ENCODE measurements around the gene CXCR5. TPM values are rescaled to one million over a fixed set of nuclear protein-coding genes. Genes with fewer than 3 reads are reported as not detected.
A peak's percentile ranks its signal among the peaks of the same experiment; 100 is the strongest.

Gene CXCR5
- total and polyA plus RNA-seq, 10 of the 15 experiments (the other 5 are each of a cell fraction or from before 2014, with no cell fraction given): 0.03 to 0.63 (median 0.25) TPM

DNA sequence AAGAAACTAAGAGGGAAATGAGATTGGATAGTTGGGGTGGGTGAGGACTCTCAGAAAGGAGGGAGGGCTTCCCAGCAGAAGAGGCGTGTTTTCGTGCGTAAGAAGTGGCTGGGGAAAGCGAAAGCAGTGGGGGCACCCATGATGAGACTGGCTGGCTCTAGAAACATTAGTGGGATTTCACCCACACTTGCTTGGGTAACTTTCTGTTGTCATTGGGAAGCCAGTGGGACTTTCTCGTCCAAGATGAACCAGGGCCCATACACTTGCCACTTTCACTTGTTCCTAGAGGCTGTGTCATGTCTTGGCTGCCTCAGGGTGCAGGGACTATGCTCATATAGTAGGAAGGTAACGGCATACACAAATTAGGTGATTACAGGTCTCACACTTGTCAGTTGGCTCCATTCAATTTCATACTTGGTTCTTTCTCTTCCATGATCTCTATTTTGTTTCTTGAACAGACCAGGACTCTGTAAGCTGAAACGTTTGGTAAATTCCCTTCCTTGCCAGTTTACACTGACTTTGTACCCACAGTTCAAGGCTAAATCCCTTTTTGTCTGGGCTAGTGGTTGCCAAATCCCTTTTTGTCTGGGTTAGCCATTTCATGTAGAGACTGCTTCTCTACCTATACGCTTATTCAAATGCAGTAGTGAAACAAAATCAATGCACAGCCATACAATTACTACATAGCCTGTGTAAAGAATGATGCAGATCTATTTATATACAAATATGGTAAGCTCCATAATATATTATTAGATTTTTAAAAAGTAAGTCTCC, 42.0 kb upstream of the CXCR5 start (continued):
- TF ChIP-seq NFXL1 (IDR thresholded peaks at IDR 0.05; ENCODE audit: borderline replicate concordance) (no peak), EED (IDR thresholded peaks at IDR 0.05; ENCODE audit: low read depth) (no peak; the same call in none of the 2 replicates), ZBED1 (IDR thresholded peaks at IDR 0.05; ENCODE audit: borderline replicate concordance) (no peak), IKZF1 (conservative IDR thresholded peaks at IDR 0.05) (peak; percentile 81), RELA (IDR thresholded peaks at IDR 0.05; ENCODE audit: borderline replicate concordance, partially characterized antibody) (peak; percentile 70), SIX5 (IDR thresholded peaks at IDR 0.05; ENCODE audit: low read depth, low read length, severe bottlenecking) (no peak), ASH2L (IDR thresholded peaks at IDR 0.05; ENCODE audit: borderline replicate concordance, low read depth) (no peak), NFIC (IDR thresholded peaks at IDR 0.05; ENCODE audit: low read depth, low read length) (peak; percentile 25; the same call in 1 of the 2 replicates), ZNF384 (IDR thresholded peaks at IDR 0.05; ENCODE audit: borderline replicate concordance, low read depth, low read length) (no peak), EP300 (IDR thresholded peaks at IDR 0.05; ENCODE audit: borderline replicate concordance in 1 of 2, control insufficient read depth in 1 of 2, low read depth in 2 of 2, low read length in 2 of 2) (no peak), POLR2AphosphoS2 (IDR thresholded peaks at IDR 0.05; ENCODE audit: low read depth, low read length) (no peak), SREBF2 (IDR thresholded peaks at IDR 0.05; ENCODE audit: low read length) (no peak), SMAD1 (IDR thresholded peaks at IDR 0.05; ENCODE audit: low read depth, partially characterized antibody) (no peak), ZNF207 (IDR thresholded peaks at IDR 0.05; ENCODE audit: borderline replicate concordance) (no peak), TCF7 (IDR thresholded peaks at IDR 0.05; ENCODE audit: borderline replicate concordance) (no peak)
- TF ChIP-seq, protein P1, sequence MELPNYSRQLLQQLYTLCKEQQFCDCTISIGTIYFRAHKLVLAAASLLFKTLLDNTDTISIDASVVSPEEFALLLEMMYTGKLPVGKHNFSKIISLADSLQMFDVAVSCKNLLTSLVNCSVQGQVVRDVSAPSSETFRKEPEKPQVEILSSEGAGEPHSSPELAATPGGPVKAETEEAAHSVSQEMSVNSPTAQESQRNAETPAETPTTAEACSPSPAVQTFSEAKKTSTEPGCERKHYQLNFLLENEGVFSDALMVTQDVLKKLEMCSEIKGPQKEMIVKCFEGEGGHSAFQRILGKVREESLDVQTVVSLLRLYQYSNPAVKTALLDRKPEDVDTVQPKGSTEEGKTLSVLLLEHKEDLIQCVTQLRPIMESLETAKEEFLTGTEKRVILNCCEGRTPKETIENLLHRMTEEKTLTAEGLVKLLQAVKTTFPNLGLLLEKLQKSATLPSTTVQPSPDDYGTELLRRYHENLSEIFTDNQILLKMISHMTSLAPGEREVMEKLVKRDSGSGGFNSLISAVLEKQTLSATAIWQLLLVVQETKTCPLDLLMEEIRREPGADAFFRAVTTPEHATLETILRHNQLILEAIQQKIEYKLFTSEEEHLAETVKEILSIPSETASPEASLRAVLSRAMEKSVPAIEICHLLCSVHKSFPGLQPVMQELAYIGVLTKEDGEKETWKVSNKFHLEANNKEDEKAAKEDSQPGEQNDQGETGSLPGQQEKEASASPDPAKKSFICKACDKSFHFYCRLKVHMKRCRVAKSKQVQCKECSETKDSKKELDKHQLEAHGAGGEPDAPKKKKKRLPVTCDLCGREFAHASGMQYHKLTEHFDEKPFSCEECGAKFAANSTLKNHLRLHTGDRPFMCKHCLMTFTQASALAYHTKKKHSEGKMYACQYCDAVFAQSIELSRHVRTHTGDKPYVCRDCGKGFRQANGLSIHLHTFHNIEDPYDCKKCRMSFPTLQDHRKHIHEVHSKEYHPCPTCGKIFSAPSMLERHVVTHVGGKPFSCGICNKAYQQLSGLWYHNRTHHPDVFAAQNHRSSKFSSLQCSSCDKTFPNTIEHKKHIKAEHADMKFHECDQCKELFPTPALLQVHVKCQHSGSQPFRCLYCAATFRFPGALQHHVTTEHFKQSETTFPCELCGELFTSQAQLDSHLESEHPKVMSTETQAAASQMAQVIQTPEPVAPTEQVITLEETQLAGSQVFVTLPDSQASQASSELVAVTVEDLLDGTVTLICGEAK (IDR thresholded peaks at IDR 0.05; ENCODE audit: borderline replicate concordance): no peak
- TF ChIP-seq, protein P2, sequence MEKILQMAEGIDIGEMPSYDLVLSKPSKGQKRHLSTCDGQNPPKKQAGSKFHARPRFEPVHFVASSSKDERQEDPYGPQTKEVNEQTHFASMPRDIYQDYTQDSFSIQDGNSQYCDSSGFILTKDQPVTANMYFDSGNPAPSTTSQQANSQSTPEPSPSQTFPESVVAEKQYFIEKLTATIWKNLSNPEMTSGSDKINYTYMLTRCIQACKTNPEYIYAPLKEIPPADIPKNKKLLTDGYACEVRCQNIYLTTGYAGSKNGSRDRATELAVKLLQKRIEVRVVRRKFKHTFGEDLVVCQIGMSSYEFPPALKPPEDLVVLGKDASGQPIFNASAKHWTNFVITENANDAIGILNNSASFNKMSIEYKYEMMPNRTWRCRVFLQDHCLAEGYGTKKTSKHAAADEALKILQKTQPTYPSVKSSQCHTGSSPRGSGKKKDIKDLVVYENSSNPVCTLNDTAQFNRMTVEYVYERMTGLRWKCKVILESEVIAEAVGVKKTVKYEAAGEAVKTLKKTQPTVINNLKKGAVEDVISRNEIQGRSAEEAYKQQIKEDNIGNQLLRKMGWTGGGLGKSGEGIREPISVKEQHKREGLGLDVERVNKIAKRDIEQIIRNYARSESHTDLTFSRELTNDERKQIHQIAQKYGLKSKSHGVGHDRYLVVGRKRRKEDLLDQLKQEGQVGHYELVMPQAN (conservative IDR thresholded peaks at IDR 0.05): no peak
- TF ChIP-seq, protein P3, sequence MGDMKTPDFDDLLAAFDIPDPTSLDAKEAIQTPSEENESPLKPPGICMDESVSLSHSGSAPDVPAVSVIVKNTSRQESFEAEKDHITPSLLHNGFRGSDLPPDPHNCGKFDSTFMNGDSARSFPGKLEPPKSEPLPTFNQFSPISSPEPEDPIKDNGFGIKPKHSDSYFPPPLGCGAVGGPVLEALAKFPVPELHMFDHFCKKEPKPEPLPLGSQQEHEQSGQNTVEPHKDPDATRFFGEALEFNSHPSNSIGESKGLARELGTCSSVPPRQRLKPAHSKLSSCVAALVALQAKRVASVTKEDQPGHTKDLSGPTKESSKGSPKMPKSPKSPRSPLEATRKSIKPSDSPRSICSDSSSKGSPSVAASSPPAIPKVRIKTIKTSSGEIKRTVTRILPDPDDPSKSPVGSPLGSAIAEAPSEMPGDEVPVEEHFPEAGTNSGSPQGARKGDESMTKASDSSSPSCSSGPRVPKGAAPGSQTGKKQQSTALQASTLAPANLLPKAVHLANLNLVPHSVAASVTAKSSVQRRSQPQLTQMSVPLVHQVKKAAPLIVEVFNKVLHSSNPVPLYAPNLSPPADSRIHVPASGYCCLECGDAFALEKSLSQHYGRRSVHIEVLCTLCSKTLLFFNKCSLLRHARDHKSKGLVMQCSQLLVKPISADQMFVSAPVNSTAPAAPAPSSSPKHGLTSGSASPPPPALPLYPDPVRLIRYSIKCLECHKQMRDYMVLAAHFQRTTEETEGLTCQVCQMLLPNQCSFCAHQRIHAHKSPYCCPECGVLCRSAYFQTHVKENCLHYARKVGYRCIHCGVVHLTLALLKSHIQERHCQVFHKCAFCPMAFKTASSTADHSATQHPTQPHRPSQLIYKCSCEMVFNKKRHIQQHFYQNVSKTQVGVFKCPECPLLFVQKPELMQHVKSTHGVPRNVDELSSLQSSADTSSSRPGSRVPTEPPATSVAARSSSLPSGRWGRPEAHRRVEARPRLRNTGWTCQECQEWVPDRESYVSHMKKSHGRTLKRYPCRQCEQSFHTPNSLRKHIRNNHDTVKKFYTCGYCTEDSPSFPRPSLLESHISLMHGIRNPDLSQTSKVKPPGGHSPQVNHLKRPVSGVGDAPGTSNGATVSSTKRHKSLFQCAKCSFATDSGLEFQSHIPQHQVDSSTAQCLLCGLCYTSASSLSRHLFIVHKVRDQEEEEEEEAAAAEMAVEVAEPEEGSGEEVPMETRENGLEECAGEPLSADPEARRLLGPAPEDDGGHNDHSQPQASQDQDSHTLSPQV (IDR thresholded peaks at IDR 0.05): no peak
